Pulmonary artery endothelial cell (primary cell): ENCODE measurements around the gene MBLAC1. TPM values are rescaled to one million over a fixed set of nuclear protein-coding genes. Genes with fewer than 3 reads are reported as not detected.

Experiments
- DNase-seq: peaks from one replicate; pipeline ENCODE4 v3.0.0-alpha.2; 2011; ENCODE audit warnings: low read depth, low spot score
- total RNA-seq: library from RNA; depleted of rRNA; stranded (reverse); fragments of >200 nt; gene quantifications from 2 replicates; pipeline ENCODE4 v1.2.3, GENCODE V29; 2014

The MBLAC1 gene
- total RNA-seq, 1 donor from 2014 or later = 3.0 TPM

DNA sequence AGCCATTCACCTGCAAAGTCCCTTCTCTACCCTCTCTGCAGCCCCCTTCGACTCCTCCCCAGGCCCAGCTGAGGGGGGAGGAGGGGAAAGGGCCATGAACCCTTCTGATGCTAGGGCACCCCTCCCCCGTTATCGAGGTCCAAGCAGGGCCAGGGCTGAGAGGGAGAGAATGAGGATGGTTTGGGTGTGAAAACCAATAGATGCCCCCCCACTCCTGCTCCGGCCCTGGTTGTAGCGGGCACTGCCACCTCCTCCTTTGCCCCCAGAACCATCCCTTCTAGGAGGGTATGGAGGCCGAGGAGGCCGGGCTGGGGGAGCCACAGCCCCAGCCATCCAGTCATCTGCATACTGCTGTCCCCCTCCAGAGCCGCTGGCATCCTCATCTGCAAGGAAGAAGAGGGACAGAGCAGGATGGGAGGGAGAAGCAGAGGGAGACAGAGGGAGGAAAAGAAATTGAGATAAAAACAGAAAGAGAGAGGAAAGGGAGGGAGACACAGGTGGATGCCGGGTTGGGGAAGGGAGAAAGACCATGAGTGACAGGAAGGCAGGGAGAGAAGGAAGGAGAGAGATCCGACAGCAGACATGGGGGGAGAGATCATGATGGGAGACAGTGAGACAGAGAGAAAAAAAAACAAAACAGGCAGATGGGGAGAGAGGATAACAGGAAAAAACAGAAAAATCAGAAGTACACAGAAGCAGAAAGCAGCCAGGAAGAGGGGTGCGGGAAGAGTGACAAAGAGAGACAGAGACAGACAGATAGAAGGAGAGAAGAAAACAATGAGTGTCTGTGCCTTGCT, 43.5 kb downstream of the MBLAC1 start:
- DNase-seq = no peak

DNA sequence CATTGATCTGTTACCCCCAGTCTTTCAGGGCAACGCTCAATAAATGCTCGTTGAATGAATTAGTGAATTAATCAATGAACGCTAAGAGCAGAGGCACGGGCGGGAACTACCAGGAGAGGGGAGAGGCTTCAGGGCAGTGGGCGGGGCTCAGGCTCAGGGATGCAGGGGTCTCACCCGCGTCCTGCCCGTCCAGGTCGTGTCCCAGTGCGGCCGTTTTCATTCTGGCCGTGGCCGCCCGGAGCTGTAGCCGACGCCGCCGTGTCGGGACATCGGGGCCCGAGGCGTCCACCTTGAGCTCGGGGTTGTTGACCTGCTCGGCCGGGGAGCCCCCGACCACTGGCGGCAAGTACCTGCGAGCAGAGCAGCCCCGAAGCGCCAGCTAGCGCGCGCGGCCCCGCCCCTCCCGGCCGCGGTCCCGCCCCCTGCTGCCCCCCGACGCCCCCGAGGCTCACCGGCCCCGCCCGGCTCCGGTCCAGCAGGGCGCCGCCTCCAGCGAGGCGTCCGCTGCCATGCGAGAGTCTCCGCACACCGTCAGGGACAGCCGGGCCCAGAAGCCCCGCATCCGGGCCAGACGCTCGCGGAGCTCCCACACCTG, 44.4 kb downstream of the MBLAC1 start:
- DNase-seq = no peak

DNA sequence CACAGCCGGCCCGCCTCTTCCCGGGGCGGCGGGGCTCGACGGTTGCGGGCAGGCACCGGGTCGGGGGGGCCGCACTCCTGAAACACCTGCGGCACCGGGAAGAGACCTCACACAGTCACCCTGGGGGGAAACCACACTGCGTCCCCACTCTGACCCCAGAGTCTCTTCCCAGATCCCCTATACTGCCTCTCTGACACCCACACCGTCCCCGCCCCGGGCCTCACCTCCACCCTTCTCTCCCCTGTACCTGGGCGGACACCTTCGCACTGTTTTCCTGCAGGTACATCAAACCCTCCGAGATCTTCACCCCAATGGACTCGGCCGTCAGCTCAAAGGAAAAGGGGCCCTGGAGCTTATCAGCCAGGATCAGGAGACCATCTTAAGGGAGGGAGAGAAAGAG, 45.1 kb downstream of the MBLAC1 start:
- no peak for DNase-seq

DNA sequence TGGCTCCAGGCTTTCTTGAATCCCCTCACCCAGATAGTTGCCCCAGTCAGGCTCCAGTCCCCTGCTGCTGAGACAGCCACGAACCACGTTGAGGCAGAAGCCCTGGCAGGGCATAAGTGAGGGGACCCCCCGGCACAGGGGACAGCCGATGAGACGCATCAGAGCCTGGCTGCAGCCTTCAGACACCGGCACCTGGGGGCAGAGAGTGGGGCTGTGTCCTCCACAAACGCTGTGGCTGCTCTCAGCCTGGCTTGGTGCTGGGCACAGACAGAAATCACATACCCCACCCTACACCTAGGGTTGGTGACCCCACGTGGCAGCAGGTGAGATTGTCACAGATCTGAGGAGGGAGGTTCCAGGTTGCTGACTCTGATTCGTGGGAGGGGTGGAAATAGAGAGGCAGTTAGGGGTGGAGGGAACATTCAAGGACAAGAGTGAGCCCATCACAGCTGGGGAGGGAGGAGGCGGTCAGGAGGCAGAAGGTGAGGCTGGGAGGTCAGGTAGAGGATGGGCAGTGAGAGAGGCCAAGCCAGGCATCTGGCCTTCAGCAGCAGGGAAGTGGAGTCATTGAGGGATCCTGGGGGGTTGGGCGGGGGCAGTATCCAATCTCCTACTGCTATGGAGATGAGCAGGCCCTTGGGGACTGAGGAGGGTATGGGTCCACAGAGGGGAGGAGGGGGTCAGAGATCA, 47.2 kb downstream of the MBLAC1 start:
- DNase-seq = no peak

- no peak for DNase-seq
Measured at GRCh38 chr7:100174582-100174981, 47.8 kb downstream of the MBLAC1 start.

GRCh38 chr7:100175296-100175935, 48.6 kb downstream of the MBLAC1 start:
- no peak for DNase-seq

GRCh38 chr7:100176096-100177044, 49.6 kb downstream of the MBLAC1 start:
- no peak for DNase-seq

DNA sequence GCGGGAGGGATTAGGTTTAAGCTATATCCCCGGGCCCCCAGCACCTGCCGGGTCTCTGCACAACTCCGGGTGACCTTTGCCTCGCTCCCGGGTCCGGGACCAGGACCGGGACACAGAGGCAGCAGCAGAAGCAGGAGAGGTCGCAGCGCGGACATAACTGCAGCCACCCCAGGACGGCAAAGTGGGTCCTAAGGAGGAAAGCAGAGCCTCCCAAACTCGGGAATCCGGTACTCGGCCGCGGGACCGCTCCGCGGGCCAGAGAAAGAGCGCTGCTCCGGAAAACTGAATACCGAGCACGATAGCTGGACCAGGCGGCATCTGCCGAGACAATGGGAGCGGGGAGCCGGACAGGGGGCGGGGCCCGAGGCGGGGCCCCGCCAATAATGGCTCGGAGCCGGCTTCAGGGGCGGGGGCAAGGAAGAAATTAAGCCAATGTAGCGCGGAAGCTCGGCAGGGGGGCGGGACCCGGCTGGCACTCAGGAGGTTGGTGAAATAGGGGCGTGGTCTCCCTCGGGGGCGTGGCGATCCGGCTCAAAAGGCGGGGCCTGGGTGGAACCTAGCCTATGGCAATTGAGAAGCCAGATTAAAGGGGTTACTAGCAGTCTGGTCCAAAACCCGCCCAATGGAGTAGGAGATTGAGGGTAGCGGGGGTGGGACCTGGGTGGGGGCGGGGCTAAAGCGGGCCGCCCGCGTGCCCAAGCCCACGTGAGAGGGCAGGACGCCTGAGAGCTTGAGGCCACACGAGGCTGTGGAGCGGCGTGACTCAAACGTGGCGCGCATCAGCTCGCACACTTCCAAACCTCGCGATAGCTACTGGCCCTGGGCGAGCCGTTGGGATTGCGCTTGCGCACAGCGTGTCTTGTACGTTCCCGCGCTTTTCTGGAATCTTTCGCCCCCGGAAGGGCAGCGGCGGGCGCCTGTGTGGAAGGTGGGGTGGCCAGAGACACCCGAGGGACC, 50.6 kb downstream of the MBLAC1 start, which contains the start of the genes GPC2 and STAG3:
Gene GPC2 (minus strand): TSS at position 337 of the 957 bp plus-strand sequence. CDS start 182 bp downstream, at position 155.
Gene STAG3 (plus strand): TSS at position 874 of the 957 bp plus-strand sequence. CDS start 2,639 bp downstream, outside the sequence.
- DNase-seq = peak; percentile 87

Other genes with a start within 250 kb of the MBLAC1 start
- 0.13 TPM in 1 of 2 replicates, not detected in the other for gene OR2AE1, start 249.9 kb upstream of the MBLAC1 start, total RNA-seq
- 14.0 and 17.4 TPM in 2 replicates for gene TRIM4, start 207.4 kb upstream of the MBLAC1 start, total RNA-seq
- not detected in 2 replicates for gene GJC3, start 197.3 kb upstream of the MBLAC1 start, total RNA-seq
- not detected in 2 replicates for gene AZGP1, start 150.9 kb upstream of the MBLAC1 start, total RNA-seq
- 32.7 and 33.5 TPM in 2 replicates for gene ZKSCAN1, start 111.4 kb upstream of the MBLAC1 start, total RNA-seq
- 7.0 and 9.3 TPM in 2 replicates for gene ZSCAN21, start 77.2 kb upstream of the MBLAC1 start, total RNA-seq
- gene ZNF3, start 45.2 kb upstream of the MBLAC1 start, total RNA-seq = 21.7 and 27.8 TPM in 2 replicates
- gene COPS6, start 38.0 kb upstream of the MBLAC1 start, total RNA-seq = 147 and 157 TPM in 2 replicates
- 114 and 205 TPM in 2 replicates for gene MCM7, start 25.6 kb upstream of the MBLAC1 start, total RNA-seq
- 23.8 and 24.9 TPM in 2 replicates for gene AP4M1, start 25.3 kb upstream of the MBLAC1 start, total RNA-seq
- 30.5 and 40.4 TPM in 2 replicates for gene TAF6, start 7.6 kb upstream of the MBLAC1 start, total RNA-seq
- 34.7 and 51.5 TPM in 2 replicates for gene CNPY4, start 7.3 kb upstream of the MBLAC1 start, total RNA-seq
- gene LAMTOR4, start 22.0 kb downstream of the MBLAC1 start, total RNA-seq = 68.4 and 109 TPM in 2 replicates
- gene TRAPPC14, start 31.8 kb downstream of the MBLAC1 start, total RNA-seq = 6.3 and 8.6 TPM in 2 replicates
- 0.73 and 2.0 TPM in 2 replicates for gene GAL3ST4, start 41.6 kb downstream of the MBLAC1 start, total RNA-seq
- gene GPC2, start 50.4 kb downstream of the MBLAC1 start, total RNA-seq = 2.2 and 4.1 TPM in 2 replicates
- gene STAG3, start 51.0 kb downstream of the MBLAC1 start, total RNA-seq = 0.13 and 0.42 TPM in 2 replicates
- gene PVRIG, start 93.0 kb downstream of the MBLAC1 start, total RNA-seq = not detected in 2 replicates
- not detected in 2 replicates for gene SPDYE3, start 180.7 kb downstream of the MBLAC1 start, total RNA-seq
- 3.4 and 10.8 TPM in 2 replicates for gene PILRB, start 231.2 kb downstream of the MBLAC1 start, total RNA-seq
- 0.13 TPM in 1 of 2 replicates, not detected in the other for gene PILRA, start 246.5 kb downstream of the MBLAC1 start, total RNA-seq